Activated CD4-positive, alpha-beta memory T cell treated with anti-CD3 and anti-CD28 coated beads, Interleukin-2, amount 10 ng/mL, durations not matched to agents 7 days and 5 days (primary cell): ENCODE results near the gene GATA5. TPM values are rescaled to one million over a fixed set of nuclear protein-coding genes. Genes with fewer than 3 reads are reported as not detected.

Source experiments
- CTCF ChIA-PET: fragments of 350-600 bp; sonication (Branson Sonifier 250); formaldehyde crosslinking; loops from one replicate; lab custom pipeline; 2021; ENCODE audit warnings: antibody characterized with exemption, inconsistent platforms; lab: Charles Lee
- POLR2A ChIA-PET: fragments of 350-600 bp; sonication (Branson Sonifier 250); formaldehyde crosslinking; loops from one replicate; lab custom pipeline; 2021; ENCODE audit warnings: antibody characterized with exemption; lab: Charles Lee
- DNase-seq: peaks from one replicate; pipeline ENCODE4 v3.0.0-alpha.2; 2020
- H3K27ac Mint-ChIP-seq: one replicate; pipeline ENCODE4 v1.8.0; 2021; ENCODE audit warnings: mild to moderate bottlenecking, mixed read lengths
- H3K27me3 Mint-ChIP-seq: one replicate; pipeline ENCODE4 v1.8.0; 2021; ENCODE audit warnings: mixed read lengths
- H3K36me3 Mint-ChIP-seq: one replicate; pipeline ENCODE4 v1.8.0; 2021; ENCODE audit warnings: low read depth, mixed read lengths
- H3K4me1 Mint-ChIP-seq: one replicate; pipeline ENCODE4 v1.8.0; 2021; ENCODE audit warnings: mixed read lengths
- H3K4me3 Mint-ChIP-seq: one replicate; pipeline ENCODE4 v1.8.0; 2021; ENCODE audit warnings: mild to moderate bottlenecking, mixed read lengths
- H3K9me3 Mint-ChIP-seq: one replicate; pipeline ENCODE4 v1.8.0; 2021; ENCODE audit warnings: mixed read lengths
- total RNA-seq, 2 experiments: library from RNA; stranded (reverse); gene quantifications; one replicate each; pipeline ENCODE4 v1.2.3, GENCODE V29; 2021

GATA5 gene
- total RNA-seq, 2 experiments from 2014 or later: not detected

- Mint-ChIP-seq H3K4me3 (no peak overlapping the region), H3K27me3 (peaks cover 1% of the 10 kb centered on the region), H3K9me3 (no peaks in the 10 kb centered on the region), H3K4me1 (no peaks in the 10 kb centered on the region), H3K36me3 (no peaks in the 10 kb centered on the region), H3K27ac (no peak overlapping the region)
- CTCF ChIA-PET: no interaction called here
- no peak for DNase-seq
- POLR2A ChIA-PET: no interaction called here
Measured at GRCh38 chr20:62460678-62461077, 15.1 kb downstream of the GATA5 start.

GRCh38 chr20:62459488-62459887 is 16.3 kb downstream of the GATA5 start:
- H3K27ac Mint-ChIP-seq: no peak overlapping the region
- POLR2A ChIA-PET: no interaction called here
- H3K9me3 Mint-ChIP-seq: no peaks in the 10 kb centered on the region
- no peaks in the 10 kb centered on the region for H3K36me3 Mint-ChIP-seq
- DNase-seq: no peak
- CTCF ChIA-PET: no interaction called here
- no peaks in the 10 kb centered on the region for H3K4me1 Mint-ChIP-seq
- no peak overlapping the region for H3K4me3 Mint-ChIP-seq
- H3K27me3 Mint-ChIP-seq: peaks cover 1% of the 10 kb centered on the region

GRCh38 chr20:62458275-62459251 is 17.2 kb downstream of the GATA5 start:
- H3K27me3 Mint-ChIP-seq: peaks cover 3% of the 10 kb centered on the region
- no peaks in the 10 kb centered on the region for H3K9me3 Mint-ChIP-seq
- no peak overlapping the region for H3K27ac Mint-ChIP-seq
- CTCF ChIA-PET: no interaction called here
- H3K36me3 Mint-ChIP-seq: no peaks in the 10 kb centered on the region
- POLR2A ChIA-PET: no interaction called here
- H3K4me3 Mint-ChIP-seq: no peak overlapping the region
- no peak for DNase-seq
- no peaks in the 10 kb centered on the region for H3K4me1 Mint-ChIP-seq

GRCh38 chr20:62457831-62458230 is 18.0 kb downstream of the GATA5 start:
- H3K27ac Mint-ChIP-seq: no peak overlapping the region
- DNase-seq: no peak
- ChIA-PET CTCF (no interaction called here), POLR2A (no interaction called here)
- no peaks in the 10 kb centered on the region for H3K9me3 Mint-ChIP-seq
- peaks cover 3% of the 10 kb centered on the region for H3K27me3 Mint-ChIP-seq
- no peak overlapping the region for H3K4me3 Mint-ChIP-seq
- no peaks in the 10 kb centered on the region for H3K4me1 Mint-ChIP-seq
- no peaks in the 10 kb centered on the region for H3K36me3 Mint-ChIP-seq

- H3K9me3 Mint-ChIP-seq: no peaks in the 10 kb centered on the region
- no peak overlapping the region for H3K27ac Mint-ChIP-seq
- no peak for DNase-seq
- ChIA-PET CTCF (no interaction called here), POLR2A (no interaction called here)
- no peak overlapping the region for H3K4me3 Mint-ChIP-seq
- no peaks in the 10 kb centered on the region for H3K36me3 Mint-ChIP-seq
- H3K27me3 Mint-ChIP-seq: peaks cover 3% of the 10 kb centered on the region
- no peaks in the 10 kb centered on the region for H3K4me1 Mint-ChIP-seq
Measured at GRCh38 chr20:62457098-62457497, 18.7 kb downstream of the GATA5 start.

DNA sequence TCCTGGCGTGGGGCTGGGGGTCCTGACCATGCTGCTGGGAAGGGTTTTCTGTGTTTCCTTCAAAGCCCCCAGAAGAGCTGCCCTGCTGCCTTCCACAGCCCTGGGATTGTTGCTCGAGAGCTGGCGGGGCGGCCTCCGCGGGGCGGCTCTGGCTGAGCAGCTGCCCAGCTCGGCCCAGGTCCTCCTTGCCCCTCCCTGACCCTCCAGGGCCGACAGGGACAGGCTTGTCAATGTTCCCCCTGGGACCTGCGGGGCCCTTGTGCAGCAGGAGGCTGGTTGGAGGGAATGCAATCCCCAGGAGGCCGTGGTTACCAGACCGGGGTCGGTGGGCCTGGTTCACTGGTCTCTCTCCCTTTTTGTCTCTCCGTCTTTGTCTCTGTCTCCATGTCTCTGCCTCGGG is 19.9 kb downstream of the GATA5 start:
- no peaks in the 10 kb centered on the region for H3K4me1 Mint-ChIP-seq
- ChIA-PET CTCF (no interaction called here), POLR2A (no interaction called here)
- no peaks in the 10 kb centered on the region for H3K9me3 Mint-ChIP-seq
- DNase-seq: no peak
- no peak overlapping the region for H3K27ac Mint-ChIP-seq
- no peak overlapping the region for H3K4me3 Mint-ChIP-seq
- H3K36me3 Mint-ChIP-seq: no peaks in the 10 kb centered on the region
- peaks cover 3% of the 10 kb centered on the region for H3K27me3 Mint-ChIP-seq

DNA sequence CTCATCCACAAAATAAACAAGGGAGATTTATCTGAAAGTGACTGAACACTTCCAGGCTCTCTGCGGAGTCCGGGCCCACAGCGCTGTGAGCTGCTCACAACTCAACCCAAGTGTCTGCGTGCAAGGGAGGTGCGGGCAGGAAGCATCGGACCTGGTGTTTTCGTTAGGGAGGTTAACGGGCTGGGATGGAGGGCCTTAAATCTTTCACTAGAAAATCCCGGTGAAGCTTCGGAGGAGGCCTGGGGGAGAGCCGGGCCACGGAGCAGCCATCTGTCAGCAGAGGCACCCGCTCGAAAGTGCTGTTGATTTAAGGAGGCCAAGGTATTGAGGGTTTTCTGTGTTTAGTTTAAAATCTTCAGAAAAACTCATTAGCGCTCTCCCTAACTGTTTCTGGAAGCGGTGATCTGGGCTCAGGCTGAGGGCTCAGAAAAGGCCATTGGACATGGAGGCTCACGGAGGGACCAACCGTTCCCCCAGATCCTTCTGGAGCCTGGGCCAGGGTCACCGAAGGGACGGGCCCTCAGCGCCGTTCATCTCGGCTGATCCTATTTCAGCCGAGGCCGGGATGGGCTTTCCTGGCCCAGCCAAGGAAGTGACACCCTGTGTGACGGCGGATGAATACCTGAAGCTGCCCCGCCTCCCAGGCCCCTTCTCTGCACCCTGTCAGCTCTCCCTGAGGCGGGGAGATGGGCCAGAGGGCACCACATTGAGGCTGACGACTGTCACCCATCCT is 20.7 kb downstream of the GATA5 start:
- peaks cover 3% of the 10 kb centered on the region for H3K27me3 Mint-ChIP-seq
- H3K9me3 Mint-ChIP-seq: no peaks in the 10 kb centered on the region
- H3K4me3 Mint-ChIP-seq: no peak overlapping the region
- DNase-seq: no peak
- no peaks in the 10 kb centered on the region for H3K4me1 Mint-ChIP-seq
- ChIA-PET CTCF (no interaction called here), POLR2A (no interaction called here)
- no peaks in the 10 kb centered on the region for H3K36me3 Mint-ChIP-seq
- no peak overlapping the region for H3K27ac Mint-ChIP-seq

DNA sequence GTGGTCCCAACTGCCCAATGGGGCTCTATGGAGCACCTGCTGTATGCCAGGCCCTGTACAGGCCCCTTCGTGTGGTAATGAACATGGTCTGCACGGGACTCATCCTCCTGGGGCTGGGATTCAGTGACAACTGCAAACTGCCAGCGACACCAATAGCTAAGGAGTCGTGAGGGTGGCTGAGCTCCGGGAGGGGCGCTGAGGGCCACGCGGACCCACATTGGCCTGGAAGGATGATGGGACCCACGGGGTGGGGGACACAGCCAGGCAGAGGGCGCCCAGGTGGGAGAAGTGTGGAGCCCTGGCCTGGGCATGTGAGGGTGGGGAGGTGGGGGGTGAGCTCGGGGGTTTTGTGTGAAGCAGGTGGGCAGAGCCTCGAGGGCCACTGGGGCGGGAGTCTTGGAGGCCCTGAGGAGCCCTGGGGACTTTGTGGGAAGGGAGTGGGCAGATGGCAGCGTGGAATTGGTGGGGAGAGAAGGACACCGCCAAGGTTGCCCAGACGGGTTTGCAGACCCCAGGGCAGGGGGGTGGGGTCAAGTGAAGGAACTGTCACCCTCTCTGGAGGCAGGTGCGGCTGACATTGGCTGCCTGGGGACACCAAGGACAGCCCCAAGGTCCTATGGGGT is 22.5 kb downstream of the GATA5 start:
- ChIA-PET POLR2A (no interaction called here), CTCF (no interaction called here)
- H3K27ac Mint-ChIP-seq: no peak overlapping the region
- H3K27me3 Mint-ChIP-seq: peaks cover 3% of the 10 kb centered on the region
- H3K4me3 Mint-ChIP-seq: no peak overlapping the region
- no peaks in the 10 kb centered on the region for H3K36me3 Mint-ChIP-seq
- no peak for DNase-seq
- no peaks in the 10 kb centered on the region for H3K9me3 Mint-ChIP-seq
- H3K4me1 Mint-ChIP-seq: no peaks in the 10 kb centered on the region

GRCh38 chr20:62452475-62453095 is 23.2 kb downstream of the GATA5 start:
- POLR2A ChIA-PET: no interaction called here
- H3K9me3 Mint-ChIP-seq: no peaks in the 10 kb centered on the region
- H3K27me3 Mint-ChIP-seq: peaks cover 3% of the 10 kb centered on the region
- no peaks in the 10 kb centered on the region for H3K36me3 Mint-ChIP-seq
- no peak overlapping the region for H3K27ac Mint-ChIP-seq
- CTCF ChIA-PET: no interaction called here
- H3K4me1 Mint-ChIP-seq: no peaks in the 10 kb centered on the region
- no peak for DNase-seq
- H3K4me3 Mint-ChIP-seq: no peak overlapping the region

- Mint-ChIP-seq H3K27me3 (peaks cover 3% of the 10 kb centered on the region), H3K4me3 (no peak overlapping the region), H3K4me1 (no peaks in the 10 kb centered on the region), H3K36me3 (no peaks in the 10 kb centered on the region), H3K9me3 (no peaks in the 10 kb centered on the region), H3K27ac (no peak overlapping the region)
- POLR2A ChIA-PET: no interaction called here
- CTCF ChIA-PET: no interaction called here
- DNase-seq: no peak
Measured at GRCh38 chr20:62451970-62452369, 23.8 kb downstream of the GATA5 start.

GRCh38 chr20:62451156-62451767 is 24.5 kb downstream of the GATA5 start:
- Mint-ChIP-seq H3K4me1 (no peaks in the 10 kb centered on the region), H3K36me3 (no peaks in the 10 kb centered on the region), H3K4me3 (no peak overlapping the region), H3K27ac (no peak overlapping the region), H3K27me3 (peaks cover 3% of the 10 kb centered on the region), H3K9me3 (no peaks in the 10 kb centered on the region)
- CTCF ChIA-PET: no interaction called here
- no peak for DNase-seq
- POLR2A ChIA-PET: no interaction called here

GRCh38 chr20:62449951-62450691 is 25.7 kb downstream of the GATA5 start:
- CTCF ChIA-PET: no interaction called here
- Mint-ChIP-seq H3K27ac (no peak overlapping the region), H3K4me1 (no peaks in the 10 kb centered on the region), H3K9me3 (no peaks in the 10 kb centered on the region), H3K36me3 (no peaks in the 10 kb centered on the region), H3K27me3 (peaks cover 2% of the 10 kb centered on the region), H3K4me3 (no peak overlapping the region)
- DNase-seq: no peak
- POLR2A ChIA-PET: no interaction called here
